HG02852 (cell line): ENCODE results near the gene SLC35D2.
"Not testable (repeated sequence)": the region's sequence is repeated elsewhere in the genome, so short reads cannot be mapped to it uniquely, and the experiment has no call there.

Experiments
- ATAC-seq: cut with Tn5 transposase; IDR thresholded peaks from one replicate; pipeline ENCODE4 v1.9.1; 2021; ENCODE audit warnings: mild to moderate bottlenecking, moderate library complexity; ENCODE audit not compliant: unreplicated experiment

SLC35D2 gene

GRCh38 chr9:96361668-96362067 is 21.8 kb downstream of the SLC35D2 start:
- no peak for ATAC-seq

- ATAC-seq = no peak
These were observed 22.5 kb downstream of the SLC35D2 start for GRCh38 chr9:96360976-96361375.

- not testable (repeated sequence) for ATAC-seq
These were observed 23.0 kb downstream of the SLC35D2 start for GRCh38 chr9:96360523-96360922.

GRCh38 chr9:96350866-96351265 is 32.6 kb downstream of the SLC35D2 start:
- no peak for ATAC-seq

- no peak for ATAC-seq
These were observed 35.2 kb downstream of the SLC35D2 start for GRCh38 chr9:96348261-96348660.

GRCh38 chr9:96345551-96345950 is 38.0 kb downstream of the SLC35D2 start:
- ATAC-seq = no peak

GRCh38 chr9:96344458-96345180 is 38.9 kb downstream of the SLC35D2 start:
- ATAC-seq = no peak

- no peak for ATAC-seq
These were observed 39.8 kb downstream of the SLC35D2 start for GRCh38 chr9:96343515-96344360.

GRCh38 chr9:96342571-96343245 is 40.8 kb downstream of the SLC35D2 start:
- ATAC-seq = no peak

GRCh38 chr9:96340707-96341106 is 42.8 kb downstream of the SLC35D2 start:
- no peak for ATAC-seq

GRCh38 chr9:96338299-96338698 is 45.2 kb downstream of the SLC35D2 start:
- ATAC-seq = no peak

GRCh38 chr9:96333958-96334357 is 49.6 kb downstream of the SLC35D2 start:
- ATAC-seq = no peak

GRCh38 chr9:96331236-96331947 is 52.1 kb downstream of the SLC35D2 start:
- no peak for ATAC-seq

GRCh38 chr9:96327694-96328352 is 55.7 kb downstream of the SLC35D2 start:
- no peak for ATAC-seq

GRCh38 chr9:96323169-96323568 is 60.3 kb downstream of the SLC35D2 start:
- no peak for ATAC-seq

- ATAC-seq = not testable (repeated sequence)
These were observed 60.8 kb downstream of the SLC35D2 start for GRCh38 chr9:96322736-96323135.

GRCh38 chr9:96322210-96322609 is 61.3 kb downstream of the SLC35D2 start:
- ATAC-seq = not testable (repeated sequence)

GRCh38 chr9:96321515-96321914 is 62.0 kb downstream of the SLC35D2 start:
- no peak for ATAC-seq

- ATAC-seq = no peak
These were observed 62.7 kb downstream of the SLC35D2 start for GRCh38 chr9:96320749-96321280.

- no peak for ATAC-seq
These were observed 64.5 kb downstream of the SLC35D2 start for GRCh38 chr9:96318921-96319565.
